ENCODE data around the gene FAM9C.

DNA sequence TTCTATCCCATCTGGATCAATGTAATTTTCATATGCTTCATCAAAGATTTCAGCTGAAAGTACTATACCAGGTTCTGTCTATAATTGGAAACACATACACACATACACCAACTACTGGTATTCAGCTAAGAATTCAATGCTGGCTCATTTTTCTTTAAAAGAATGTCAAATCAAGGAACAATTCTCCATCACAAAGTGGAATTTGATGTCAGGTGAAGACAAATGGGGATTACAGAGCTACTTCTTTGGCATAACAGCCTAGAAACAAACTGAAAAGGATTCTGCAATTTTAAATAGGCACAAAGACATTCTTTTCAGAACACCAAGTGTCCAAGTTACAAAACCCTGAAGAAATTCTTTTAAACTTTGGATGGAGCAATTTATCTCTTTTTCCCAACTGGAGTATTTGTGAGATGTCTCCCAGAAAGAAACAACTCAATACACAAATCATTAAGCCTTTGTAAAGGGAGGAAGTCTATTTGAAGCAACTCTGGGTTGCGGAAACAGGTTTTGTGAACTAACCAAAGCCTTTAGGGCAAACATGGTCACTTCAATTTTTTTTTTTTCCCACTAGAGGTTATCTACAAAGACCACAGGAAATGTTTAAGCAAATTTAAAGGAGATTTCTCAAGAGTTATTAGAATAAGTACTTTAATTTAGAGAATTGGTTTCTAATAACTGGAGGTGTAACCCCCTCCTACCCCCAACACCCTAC lies 1.9 kb upstream of the FAM9C start:
- TF ChIP-seq, protein P1, sequence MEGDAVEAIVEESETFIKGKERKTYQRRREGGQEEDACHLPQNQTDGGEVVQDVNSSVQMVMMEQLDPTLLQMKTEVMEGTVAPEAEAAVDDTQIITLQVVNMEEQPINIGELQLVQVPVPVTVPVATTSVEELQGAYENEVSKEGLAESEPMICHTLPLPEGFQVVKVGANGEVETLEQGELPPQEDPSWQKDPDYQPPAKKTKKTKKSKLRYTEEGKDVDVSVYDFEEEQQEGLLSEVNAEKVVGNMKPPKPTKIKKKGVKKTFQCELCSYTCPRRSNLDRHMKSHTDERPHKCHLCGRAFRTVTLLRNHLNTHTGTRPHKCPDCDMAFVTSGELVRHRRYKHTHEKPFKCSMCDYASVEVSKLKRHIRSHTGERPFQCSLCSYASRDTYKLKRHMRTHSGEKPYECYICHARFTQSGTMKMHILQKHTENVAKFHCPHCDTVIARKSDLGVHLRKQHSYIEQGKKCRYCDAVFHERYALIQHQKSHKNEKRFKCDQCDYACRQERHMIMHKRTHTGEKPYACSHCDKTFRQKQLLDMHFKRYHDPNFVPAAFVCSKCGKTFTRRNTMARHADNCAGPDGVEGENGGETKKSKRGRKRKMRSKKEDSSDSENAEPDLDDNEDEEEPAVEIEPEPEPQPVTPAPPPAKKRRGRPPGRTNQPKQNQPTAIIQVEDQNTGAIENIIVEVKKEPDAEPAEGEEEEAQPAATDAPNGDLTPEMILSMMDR (IDR thresholded peaks at IDR 0.05 in 2 of 3, conservative IDR thresholded peaks at IDR 0.05 in 1 of 3; ENCODE audit: borderline replicate concordance in 1 of 3, insufficient read depth in 1 of 3, low read depth in 2 of 3, low read length in 2 of 3): no peak
- TF ChIP-seq EZH2 (IDR thresholded peaks at IDR 0.05) (no peak), JUND (IDR thresholded peaks at IDR 0.05) (no peak), EGR1 (IDR thresholded peaks at IDR 0.05; ENCODE audit: low read depth) (no peak), POLR2AphosphoS5 (IDR thresholded peaks at IDR 0.05; ENCODE audit: low read depth, low read length) (no peak), YY1 (IDR thresholded peaks at IDR 0.05; ENCODE audit: extremely low read depth, insufficient replicate concordance, low read depth, low read length) (no peak), SRF (IDR thresholded peaks at IDR 0.05; ENCODE audit: low read depth) (no peak), SP1 (IDR thresholded peaks at IDR 0.05; ENCODE audit: low read depth) (no peak), POLR2A (IDR thresholded peaks at IDR 0.05; ENCODE audit: borderline replicate concordance, extremely low read depth, insufficient read depth, insufficient read length) (no peak)
- TF ChIP-seq, protein P2, sequence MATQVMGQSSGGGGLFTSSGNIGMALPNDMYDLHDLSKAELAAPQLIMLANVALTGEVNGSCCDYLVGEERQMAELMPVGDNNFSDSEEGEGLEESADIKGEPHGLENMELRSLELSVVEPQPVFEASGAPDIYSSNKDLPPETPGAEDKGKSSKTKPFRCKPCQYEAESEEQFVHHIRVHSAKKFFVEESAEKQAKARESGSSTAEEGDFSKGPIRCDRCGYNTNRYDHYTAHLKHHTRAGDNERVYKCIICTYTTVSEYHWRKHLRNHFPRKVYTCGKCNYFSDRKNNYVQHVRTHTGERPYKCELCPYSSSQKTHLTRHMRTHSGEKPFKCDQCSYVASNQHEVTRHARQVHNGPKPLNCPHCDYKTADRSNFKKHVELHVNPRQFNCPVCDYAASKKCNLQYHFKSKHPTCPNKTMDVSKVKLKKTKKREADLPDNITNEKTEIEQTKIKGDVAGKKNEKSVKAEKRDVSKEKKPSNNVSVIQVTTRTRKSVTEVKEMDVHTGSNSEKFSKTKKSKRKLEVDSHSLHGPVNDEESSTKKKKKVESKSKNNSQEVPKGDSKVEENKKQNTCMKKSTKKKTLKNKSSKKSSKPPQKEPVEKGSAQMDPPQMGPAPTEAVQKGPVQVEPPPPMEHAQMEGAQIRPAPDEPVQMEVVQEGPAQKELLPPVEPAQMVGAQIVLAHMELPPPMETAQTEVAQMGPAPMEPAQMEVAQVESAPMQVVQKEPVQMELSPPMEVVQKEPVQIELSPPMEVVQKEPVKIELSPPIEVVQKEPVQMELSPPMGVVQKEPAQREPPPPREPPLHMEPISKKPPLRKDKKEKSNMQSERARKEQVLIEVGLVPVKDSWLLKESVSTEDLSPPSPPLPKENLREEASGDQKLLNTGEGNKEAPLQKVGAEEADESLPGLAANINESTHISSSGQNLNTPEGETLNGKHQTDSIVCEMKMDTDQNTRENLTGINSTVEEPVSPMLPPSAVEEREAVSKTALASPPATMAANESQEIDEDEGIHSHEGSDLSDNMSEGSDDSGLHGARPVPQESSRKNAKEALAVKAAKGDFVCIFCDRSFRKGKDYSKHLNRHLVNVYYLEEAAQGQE (IDR thresholded peaks at IDR 0.05; ENCODE audit: low read depth): no peak
- TF ChIP-seq, protein P3, sequence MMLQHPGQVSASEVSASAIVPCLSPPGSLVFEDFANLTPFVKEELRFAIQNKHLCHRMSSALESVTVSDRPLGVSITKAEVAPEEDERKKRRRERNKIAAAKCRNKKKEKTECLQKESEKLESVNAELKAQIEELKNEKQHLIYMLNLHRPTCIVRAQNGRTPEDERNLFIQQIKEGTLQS (IDR thresholded peaks at IDR 0.05): no peak
- TF ChIP-seq, protein P4, sequence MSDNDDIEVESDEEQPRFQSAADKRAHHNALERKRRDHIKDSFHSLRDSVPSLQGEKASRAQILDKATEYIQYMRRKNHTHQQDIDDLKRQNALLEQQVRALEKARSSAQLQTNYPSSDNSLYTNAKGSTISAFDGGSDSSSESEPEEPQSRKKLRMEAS (IDR thresholded peaks at IDR 0.05): no peak
